ENCODE results near the gene BCO2.

The BCO2 gene

GRCh38 chr11:112219476-112220232 is 44.3 kb downstream of the BCO2 start:
- DNase-seq, result peak; percentile 35

GRCh38 chr11:112221274-112221835 is 46.0 kb downstream of the BCO2 start:
- no peak for DNase-seq

- no peak for DNase-seq
Observed at GRCh38 chr11:112222303-112222702, 47.0 kb downstream of the BCO2 start.

- DNase-seq, result no peak
Observed at GRCh38 chr11:112223121-112223520, 47.8 kb downstream of the BCO2 start.

GRCh38 chr11:112223754-112224532 is 48.6 kb downstream of the BCO2 start:
- DNase-seq, result no peak

GRCh38 chr11:112225753-112226061 is 50.4 kb downstream of the BCO2 start:
- DNase-seq, result no peak

GRCh38 chr11:112226062-112226830 is 50.9 kb downstream of the BCO2 start, which contains the start of gene PTS:
TSS of gene PTS (plus strand) at chr11:112226428. CDS start at chr11:112226444, 16 bp downstream.
- peak; percentile 49 for DNase-seq

- DNase-seq, result no peak
Observed at GRCh38 chr11:112226831-112227401, 51.6 kb downstream of the BCO2 start.

GRCh38 chr11:112227471-112227870 is 52.2 kb downstream of the BCO2 start:
- DNase-seq, result no peak

GRCh38 chr11:112228706-112229105 is 53.4 kb downstream of the BCO2 start:
- DNase-seq, result no peak

GRCh38 chr11:112229159-112229558 is 53.8 kb downstream of the BCO2 start:
- DNase-seq, result no peak

- no peak for DNase-seq
Observed at GRCh38 chr11:112229746-112230433, 54.6 kb downstream of the BCO2 start.

- no peak for DNase-seq
Observed at GRCh38 chr11:112231952-112232351, 56.6 kb downstream of the BCO2 start.

GRCh38 chr11:112235750-112236390 is 60.6 kb downstream of the BCO2 start:
- DNase-seq, result no peak

- DNase-seq, result no peak
Observed at GRCh38 chr11:112237451-112237850, 62.1 kb downstream of the BCO2 start.

- DNase-seq, result no peak
Observed at GRCh38 chr11:112238041-112238440, 62.7 kb downstream of the BCO2 start.

GRCh38 chr11:112241486-112241885 is 66.2 kb downstream of the BCO2 start:
- DNase-seq, result no peak

GRCh38 chr11:112247201-112247600 is 71.9 kb downstream of the BCO2 start:
- DNase-seq, result no peak

- no peak for DNase-seq
Observed at GRCh38 chr11:112248201-112248600, 72.9 kb downstream of the BCO2 start.

GRCh38 chr11:112249871-112250610 is 74.7 kb downstream of the BCO2 start:
- DNase-seq, result no peak
